Measurements from ENCODE around the gene GRIP2. TPM values are rescaled to one million over a fixed set of nuclear protein-coding genes. Genes with fewer than 3 reads are reported as not detected.

GRIP2 gene
- total RNA-seq, 1 donor from 2014 or later: not detected

Other genes with a start within 250 kb of the GRIP2 start
- 22.3 and 28.8 TPM in 2 replicates for gene SLC6A6, start 137.7 kb downstream of the GRIP2 start, total RNA-seq
- 6.4 and 7.4 TPM in 2 replicates for gene CCDC174, start 111.4 kb upstream of the GRIP2 start, total RNA-seq
- gene C3orf20, start 134.8 kb upstream of the GRIP2 start, total RNA-seq: not detected in 2 replicates